ENCODE measurements around the gene TSPAN14.
"Not testable (repeated sequence)": the region's sequence is repeated elsewhere in the genome, so short reads cannot be mapped to it uniquely, and the experiment has no call there.

The TSPAN14 gene

DNA sequence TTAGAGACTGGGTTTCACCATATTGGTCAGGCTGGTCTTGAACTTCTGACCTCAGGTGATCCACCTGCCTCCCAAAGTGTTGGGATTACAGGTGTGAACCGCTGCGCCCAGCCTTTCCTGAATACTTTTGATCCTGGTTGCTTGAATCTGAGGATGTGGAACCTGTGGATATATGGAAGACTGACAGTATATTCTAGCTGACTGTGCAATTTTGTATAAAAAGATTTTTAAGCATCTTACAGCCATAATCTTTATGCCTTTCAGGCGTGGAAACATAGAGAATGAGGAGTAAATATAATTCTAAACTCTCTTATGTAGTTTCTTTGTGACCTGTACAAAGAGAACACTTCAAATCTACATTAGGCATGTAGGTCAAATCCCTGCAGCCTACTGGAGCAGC is 16.2 kb downstream of the TSPAN14 start:
- Histone ChIP-seq H3K27ac (ENCODE audit: insufficient read depth, low read length, poor library complexity, severe bottlenecking) (peak overlapping the region; percentile 72), H3K4me1 (ENCODE audit: control insufficient read depth, insufficient read depth, low read length, poor library complexity, severe bottlenecking) (peaks cover 90% of the 10 kb centered on the region), H3K4me3 (ENCODE audit: insufficient read depth, low read depth, low read length, poor library complexity, severe bottlenecking) (no peak overlapping the region), H3K36me3 (ENCODE audit: control insufficient read depth, insufficient read depth, low read length) (peaks cover 15% of the 10 kb centered on the region), H3K9me3 (ENCODE audit: control insufficient read depth, low read length) (no peaks in the 10 kb centered on the region), H3K27me3 (replicated peaks; ENCODE audit: control insufficient read depth, insufficient read depth, low read length, poor library complexity, severe bottlenecking) (no peaks in the 10 kb centered on the region)
- DNase-seq = no peak

DNA sequence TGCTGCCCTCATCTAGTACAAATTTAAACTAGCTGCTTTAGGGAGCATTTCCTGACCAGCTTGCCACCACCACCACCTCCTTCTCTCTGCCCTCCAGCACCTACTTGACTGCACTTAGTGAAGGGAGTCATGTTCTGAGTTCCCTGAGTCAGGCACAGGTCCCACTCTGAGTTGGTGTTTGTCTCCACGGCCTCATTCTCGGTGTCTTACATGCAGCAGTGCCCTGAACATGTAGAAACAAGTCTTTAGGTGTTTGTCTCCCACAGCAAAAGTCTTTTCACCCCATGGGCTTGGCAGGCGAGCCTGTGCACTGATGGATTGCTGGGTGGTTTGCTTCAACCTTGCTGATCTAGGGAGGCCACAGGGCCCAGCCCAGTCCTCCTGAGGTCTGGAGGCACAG is 16.9 kb downstream of the TSPAN14 start:
- no peak for DNase-seq
- H3K9me3 ChIP-seq (ENCODE audit: control insufficient read depth, low read length) = no peaks in the 10 kb centered on the region
- no peaks in the 10 kb centered on the region for H3K27me3 ChIP-seq (replicated peaks; ENCODE audit: control insufficient read depth, insufficient read depth, low read length, poor library complexity, severe bottlenecking)
- peaks cover 19% of the 10 kb centered on the region for H3K36me3 ChIP-seq (ENCODE audit: control insufficient read depth, insufficient read depth, low read length)
- H3K4me3 ChIP-seq (ENCODE audit: insufficient read depth, low read depth, low read length, poor library complexity, severe bottlenecking) = peak overlapping the region; percentile 2
- H3K4me1 ChIP-seq (ENCODE audit: control insufficient read depth, insufficient read depth, low read length, poor library complexity, severe bottlenecking) = peaks cover 90% of the 10 kb centered on the region
- H3K27ac ChIP-seq (ENCODE audit: insufficient read depth, low read length, poor library complexity, severe bottlenecking) = peak overlapping the region; percentile 72

DNA sequence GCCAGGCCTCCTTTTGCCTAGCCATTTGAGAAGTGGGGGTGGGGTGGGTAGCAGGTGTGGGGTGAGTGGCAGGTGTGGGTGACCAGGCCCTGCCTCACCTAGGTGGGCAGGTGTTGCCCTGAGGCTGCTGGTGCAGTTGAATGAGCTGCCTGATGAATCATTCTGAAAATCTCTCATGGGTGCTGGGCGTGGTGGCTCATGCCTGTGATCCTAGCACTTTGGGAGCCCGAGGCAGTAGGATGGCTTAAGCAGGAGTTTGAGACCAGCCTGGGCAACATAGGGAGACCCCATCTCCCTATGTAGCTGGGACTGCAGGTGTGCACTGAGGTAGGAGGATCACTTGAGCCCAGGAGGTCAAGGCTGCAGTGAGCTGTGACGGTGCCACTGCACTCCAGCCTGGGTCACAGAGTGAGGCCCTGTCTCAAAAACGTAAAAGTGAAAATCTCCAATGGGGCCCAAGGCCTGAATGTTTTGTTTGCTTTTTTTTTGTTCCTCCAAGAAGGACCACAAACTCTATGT is 17.7 kb downstream of the TSPAN14 start:
- no peaks in the 10 kb centered on the region for H3K27me3 ChIP-seq (replicated peaks; ENCODE audit: control insufficient read depth, insufficient read depth, low read length, poor library complexity, severe bottlenecking)
- H3K9me3 ChIP-seq (ENCODE audit: control insufficient read depth, low read length) = no peaks in the 10 kb centered on the region
- H3K36me3 ChIP-seq (ENCODE audit: control insufficient read depth, insufficient read depth, low read length) = peaks cover 20% of the 10 kb centered on the region
- peak overlapping the region; percentile 72 for H3K27ac ChIP-seq (ENCODE audit: insufficient read depth, low read length, poor library complexity, severe bottlenecking)
- H3K4me3 ChIP-seq (ENCODE audit: insufficient read depth, low read depth, low read length, poor library complexity, severe bottlenecking) = peak overlapping the region; percentile 2
- DNase-seq = no peak
- H3K4me1 ChIP-seq (ENCODE audit: control insufficient read depth, insufficient read depth, low read length, poor library complexity, severe bottlenecking) = peaks cover 83% of the 10 kb centered on the region

DNA sequence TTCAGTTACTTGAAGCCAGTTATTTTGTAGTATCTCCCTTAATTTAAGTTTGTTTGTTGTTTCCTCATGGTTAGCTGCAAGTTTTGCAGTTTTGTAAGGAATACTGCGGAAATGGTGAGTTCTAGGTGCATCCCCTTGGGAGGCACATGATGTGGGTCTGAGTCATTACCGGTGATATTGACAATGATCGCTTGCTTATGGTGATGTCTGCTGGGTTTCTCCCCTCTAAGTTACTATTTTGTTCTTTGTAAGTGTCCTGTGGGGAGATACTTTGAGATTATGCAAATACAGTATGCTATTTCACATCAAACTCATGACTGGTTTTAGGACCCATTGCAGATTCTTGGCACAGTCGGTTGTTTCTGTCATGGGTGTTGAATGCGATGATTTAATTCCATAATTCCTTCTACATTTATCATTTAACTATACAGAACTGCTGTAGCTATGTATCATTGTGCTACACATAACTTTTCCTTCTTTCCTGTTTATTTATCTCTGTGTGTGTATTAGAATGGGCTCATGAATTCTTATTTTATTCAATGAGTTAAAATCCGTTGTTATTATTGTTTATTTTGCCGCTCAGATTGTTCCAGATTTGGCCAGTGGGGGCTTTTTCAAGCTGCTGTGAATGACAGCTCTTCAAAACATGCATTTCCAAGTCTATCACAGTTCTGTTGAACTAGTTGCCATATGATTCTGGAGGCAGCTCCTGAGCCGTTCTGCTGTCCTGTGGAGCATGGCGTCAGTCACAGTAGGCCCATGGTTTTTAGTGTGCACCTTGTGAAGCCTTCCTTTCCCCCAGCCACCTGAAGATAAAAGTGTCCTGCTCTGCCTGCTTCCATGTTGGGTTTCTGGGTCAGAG is 18.4 kb downstream of the TSPAN14 start:
- no peaks in the 10 kb centered on the region for H3K9me3 ChIP-seq (ENCODE audit: control insufficient read depth, low read length)
- H3K27me3 ChIP-seq (replicated peaks; ENCODE audit: control insufficient read depth, insufficient read depth, low read length, poor library complexity, severe bottlenecking) = no peaks in the 10 kb centered on the region
- peaks cover 80% of the 10 kb centered on the region for H3K4me1 ChIP-seq (ENCODE audit: control insufficient read depth, insufficient read depth, low read length, poor library complexity, severe bottlenecking)
- peak overlapping the region; percentile 9 for H3K4me3 ChIP-seq (ENCODE audit: insufficient read depth, low read depth, low read length, poor library complexity, severe bottlenecking)
- peak in 1 of 3 donors; percentile 50 for DNase-seq
- peaks cover 20% of the 10 kb centered on the region for H3K36me3 ChIP-seq (ENCODE audit: control insufficient read depth, insufficient read depth, low read length)
- H3K27ac ChIP-seq (ENCODE audit: insufficient read depth, low read length, poor library complexity, severe bottlenecking) = peak overlapping the region; percentile 72

DNA sequence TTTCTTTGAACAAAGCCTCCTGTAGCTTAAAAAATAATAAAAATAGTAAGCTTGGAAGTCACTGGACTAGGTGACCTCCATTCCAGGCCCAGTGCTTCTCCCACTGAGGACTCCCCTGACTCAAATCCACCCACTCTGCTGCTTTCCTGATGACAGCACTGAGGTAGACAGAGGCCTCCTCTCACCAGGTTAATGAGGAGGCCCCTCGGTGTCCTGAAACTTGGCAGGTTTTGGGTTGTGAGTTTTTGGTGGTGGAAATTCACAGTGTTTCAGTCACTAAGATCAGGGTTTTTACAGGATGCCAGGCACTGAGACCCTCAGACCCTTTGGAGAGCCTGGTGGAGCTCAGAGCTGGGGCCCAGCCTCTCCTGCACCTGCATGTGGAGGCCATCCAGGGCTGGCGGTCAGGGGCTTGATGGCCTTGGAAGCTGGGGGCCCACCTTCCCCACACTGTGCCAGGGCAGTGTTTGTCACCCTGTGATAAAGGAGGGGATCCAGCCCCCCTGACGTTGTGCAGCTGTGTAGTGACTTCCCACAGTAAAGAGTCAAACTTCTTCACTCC is 19.1 kb downstream of the TSPAN14 start:
- peak overlapping the region; percentile 72 for H3K27ac ChIP-seq (ENCODE audit: insufficient read depth, low read length, poor library complexity, severe bottlenecking)
- H3K36me3 ChIP-seq (ENCODE audit: control insufficient read depth, insufficient read depth, low read length) = peaks cover 24% of the 10 kb centered on the region
- H3K9me3 ChIP-seq (ENCODE audit: control insufficient read depth, low read length) = no peaks in the 10 kb centered on the region
- peak overlapping the region; percentile 9 for H3K4me3 ChIP-seq (ENCODE audit: insufficient read depth, low read depth, low read length, poor library complexity, severe bottlenecking)
- peaks cover 73% of the 10 kb centered on the region for H3K4me1 ChIP-seq (ENCODE audit: control insufficient read depth, insufficient read depth, low read length, poor library complexity, severe bottlenecking)
- no peaks in the 10 kb centered on the region for H3K27me3 ChIP-seq (replicated peaks; ENCODE audit: control insufficient read depth, insufficient read depth, low read length, poor library complexity, severe bottlenecking)
- no peak for DNase-seq

DNA sequence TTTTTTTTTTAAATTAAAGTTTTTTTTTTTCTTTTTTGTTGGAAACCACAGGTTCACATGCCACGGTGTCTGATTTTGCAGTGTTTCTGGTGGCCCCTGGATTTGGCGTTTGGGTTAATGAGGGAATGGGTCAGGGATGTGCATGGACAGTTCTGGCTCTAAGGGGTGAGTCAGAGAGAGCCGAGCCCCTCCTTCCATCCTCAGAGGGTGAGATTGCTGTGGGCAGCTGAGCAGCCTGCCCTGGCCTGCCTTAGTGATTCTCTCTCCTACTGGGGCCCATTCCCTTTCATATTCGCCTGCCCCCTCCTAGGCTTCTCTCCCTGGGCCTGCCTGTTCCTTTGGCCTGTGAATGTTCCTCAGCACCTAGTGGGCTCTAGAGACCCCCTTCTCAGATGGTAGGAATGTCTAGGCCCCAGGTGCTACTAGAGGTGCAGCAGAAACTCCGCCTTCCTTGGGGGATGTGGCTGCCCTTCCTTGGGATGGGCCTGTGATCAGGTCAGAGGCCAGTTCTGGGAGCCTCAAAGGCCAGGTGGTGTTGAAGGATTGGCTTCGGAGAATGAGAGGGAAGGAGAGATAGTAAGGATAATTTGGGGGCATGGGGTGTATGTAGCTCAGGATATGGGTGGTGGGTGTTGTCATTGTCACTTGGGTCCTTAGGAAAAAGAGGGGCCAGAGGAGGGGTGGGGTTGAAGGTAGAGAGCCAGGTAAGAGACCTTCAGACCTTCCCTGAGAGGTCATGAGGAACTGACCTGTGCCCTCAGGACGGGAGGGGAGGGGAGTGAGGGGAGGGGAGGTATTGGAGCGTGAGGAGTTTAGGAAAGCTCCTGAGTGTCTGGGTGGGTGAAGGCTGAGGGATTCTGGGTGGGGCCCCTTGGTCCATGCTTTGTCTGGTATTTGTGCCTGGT is 19.8 kb downstream of the TSPAN14 start:
- Histone ChIP-seq H3K9me3 (ENCODE audit: control insufficient read depth, low read length) (no peaks in the 10 kb centered on the region), H3K27me3 (replicated peaks; ENCODE audit: control insufficient read depth, insufficient read depth, low read length, poor library complexity, severe bottlenecking) (no peaks in the 10 kb centered on the region), H3K36me3 (ENCODE audit: control insufficient read depth, insufficient read depth, low read length) (peaks cover 29% of the 10 kb centered on the region), H3K4me1 (ENCODE audit: control insufficient read depth, insufficient read depth, low read length, poor library complexity, severe bottlenecking) (peaks cover 66% of the 10 kb centered on the region), H3K27ac (ENCODE audit: insufficient read depth, low read length, poor library complexity, severe bottlenecking) (peak overlapping the region; percentile 72), H3K4me3 (ENCODE audit: insufficient read depth, low read depth, low read length, poor library complexity, severe bottlenecking) (no peak overlapping the region)
- DNase-seq = no peak

DNA sequence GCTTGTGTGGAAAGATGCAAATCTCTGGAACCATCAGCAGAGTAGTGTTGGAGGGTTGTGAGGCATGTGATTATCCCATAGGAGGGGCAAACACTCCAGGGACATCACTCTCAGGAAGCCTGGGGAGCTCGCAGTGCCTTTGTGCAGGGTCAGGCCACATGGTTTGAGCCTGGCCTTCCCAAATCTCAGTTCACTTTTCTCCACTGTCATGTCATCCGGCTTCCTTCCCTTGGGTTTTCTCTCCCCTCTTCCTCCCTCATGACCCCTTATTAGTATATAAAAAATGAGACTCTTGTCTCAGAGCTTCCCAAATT is 20.4 kb downstream of the TSPAN14 start:
- H3K9me3 ChIP-seq (ENCODE audit: control insufficient read depth, low read length) = no peaks in the 10 kb centered on the region
- H3K27ac ChIP-seq (ENCODE audit: insufficient read depth, low read length, poor library complexity, severe bottlenecking) = peak overlapping the region; percentile 72
- H3K27me3 ChIP-seq (replicated peaks; ENCODE audit: control insufficient read depth, insufficient read depth, low read length, poor library complexity, severe bottlenecking) = no peaks in the 10 kb centered on the region
- peaks cover 29% of the 10 kb centered on the region for H3K36me3 ChIP-seq (ENCODE audit: control insufficient read depth, insufficient read depth, low read length)
- H3K4me3 ChIP-seq (ENCODE audit: insufficient read depth, low read depth, low read length, poor library complexity, severe bottlenecking) = no peak overlapping the region
- peaks cover 60% of the 10 kb centered on the region for H3K4me1 ChIP-seq (ENCODE audit: control insufficient read depth, insufficient read depth, low read length, poor library complexity, severe bottlenecking)
- no peak for DNase-seq

DNA sequence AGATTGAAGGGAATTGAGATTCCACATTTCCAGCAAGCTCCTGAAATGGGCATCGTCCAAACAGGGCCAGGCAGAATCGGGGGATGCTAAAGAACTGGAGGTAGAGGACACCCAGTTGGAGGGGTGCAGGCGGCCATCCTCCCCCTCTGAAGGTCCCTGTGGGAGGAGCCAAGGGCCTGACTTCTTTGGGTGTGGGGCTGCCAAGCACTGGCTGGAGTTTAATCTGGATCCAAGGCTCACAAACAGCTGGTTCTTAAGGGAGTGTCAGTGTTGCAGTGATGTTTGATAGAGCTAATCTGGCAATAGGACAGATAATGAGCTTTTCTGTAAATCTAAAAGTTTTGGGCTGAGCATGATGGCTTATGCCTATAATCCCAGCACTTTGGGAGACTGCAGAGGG is 20.8 kb downstream of the TSPAN14 start:
- Histone ChIP-seq H3K4me3 (ENCODE audit: insufficient read depth, low read depth, low read length, poor library complexity, severe bottlenecking) (no peak overlapping the region), H3K27me3 (replicated peaks; ENCODE audit: control insufficient read depth, insufficient read depth, low read length, poor library complexity, severe bottlenecking) (no peaks in the 10 kb centered on the region), H3K9me3 (ENCODE audit: control insufficient read depth, low read length) (no peaks in the 10 kb centered on the region), H3K4me1 (ENCODE audit: control insufficient read depth, insufficient read depth, low read length, poor library complexity, severe bottlenecking) (peaks cover 60% of the 10 kb centered on the region), H3K36me3 (ENCODE audit: control insufficient read depth, insufficient read depth, low read length) (peaks cover 29% of the 10 kb centered on the region), H3K27ac (ENCODE audit: insufficient read depth, low read length, poor library complexity, severe bottlenecking) (peak overlapping the region; percentile 72)
- no peak for DNase-seq

DNA sequence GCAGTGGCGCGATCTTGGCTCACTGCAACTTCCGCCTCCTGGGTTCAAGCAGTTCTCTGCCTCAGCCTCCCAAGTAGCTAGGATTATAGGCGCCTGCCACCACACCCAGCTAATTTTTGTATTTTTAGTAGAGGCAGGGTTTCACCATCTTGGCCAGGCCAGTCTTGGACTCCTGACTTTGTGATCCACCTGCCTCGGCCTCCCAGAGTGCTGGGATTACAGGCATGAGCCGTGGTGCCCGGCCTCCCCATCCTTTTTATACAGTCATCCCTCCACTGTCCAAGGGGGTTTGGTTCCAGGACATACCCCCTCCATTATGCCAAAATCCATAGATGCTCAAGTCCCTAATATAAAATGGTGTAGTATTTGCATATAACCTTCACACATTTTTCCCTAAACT is 21.5 kb downstream of the TSPAN14 start:
- Histone ChIP-seq H3K36me3 (ENCODE audit: control insufficient read depth, insufficient read depth, low read length) (peaks cover 23% of the 10 kb centered on the region), H3K4me1 (ENCODE audit: control insufficient read depth, insufficient read depth, low read length, poor library complexity, severe bottlenecking) (peaks cover 57% of the 10 kb centered on the region)
- H3K9me3 ChIP-seq (ENCODE audit: control insufficient read depth, low read length); H3K27ac ChIP-seq (ENCODE audit: insufficient read depth, low read length, poor library complexity, severe bottlenecking); H3K27me3 ChIP-seq (replicated peaks; ENCODE audit: control insufficient read depth, insufficient read depth, low read length, poor library complexity, severe bottlenecking); H3K4me3 ChIP-seq (ENCODE audit: insufficient read depth, low read depth, low read length, poor library complexity, severe bottlenecking); DNase-seq: not testable (repeated sequence)
